Bronchial epithelial cell (primary cell): ENCODE results near the gene ZNF722. TPM values are rescaled to one million over a fixed set of nuclear protein-coding genes. Genes with fewer than 3 reads are reported as not detected.

Experiments
- DNase-seq: peaks from one replicate; pipeline ENCODE4 v3.0.0-alpha.2; 2010; ENCODE audit warnings: low read depth
- FAIRE-seq: peaks from 2 replicates; lab custom pipeline; 2011; peaks lifted over from hg19 to GRCh38; lab: Jason Lieb, UNC
- H3K27me3 ChIP-seq: 2 replicates; pipeline ENCODE4 v1.5.1; 2011; ENCODE audit warnings: low read length; ENCODE audit not compliant: control insufficient read depth, insufficient read depth
- H3K36me3 ChIP-seq: 2 replicates; pipeline ENCODE4 v1.5.1; 2011; ENCODE audit warnings: low read length; ENCODE audit not compliant: control insufficient read depth, insufficient read depth
- H3K4me3 ChIP-seq: 2 replicates; pipeline ENCODE4 v1.5.1; 2011; ENCODE audit warnings: mild to moderate bottlenecking, low read depth, low read length, control low read depth
- CTCF ChIP-seq: IDR thresholded peaks from 2 replicates; pipeline ENCODE4 v1.5.1; 2011; ENCODE audit warnings: mild to moderate bottlenecking, moderate library complexity, low read length, control low read depth, inconsistent platforms; ENCODE audit not compliant: insufficient read depth, severe bottlenecking
- total RNA-seq: library from RNA; depleted of rRNA; stranded (reverse); fragments of >200 nt; gene quantifications from 2 replicates; pipeline ENCODE4 v1.2.1, GENCODE V29; 2014

The ZNF722 gene
- total RNA-seq, 1 donor from 2014 or later: not detected

- Histone ChIP-seq H3K36me3 (no peaks in the 10 kb centered on the region), H3K27me3 (no peaks in the 10 kb centered on the region), H3K4me3 (no peak within 1 kb of the TSS)
- no peak for TF ChIP-seq CTCF
- FAIRE-seq (no peak), DNase-seq (peak; percentile 0)
These were observed 46.8 kb downstream of the ZNF722 start, which contains the start of gene ZNF727 for GRCh38 chr7:64045301-64046040. ZNF727 (plus strand) TSS chr7:64045434; CDS start chr7:64045622, 188 bp downstream.

GRCh38 chr7:64046041-64046389 lies 47.4 kb downstream of the ZNF722 start:
- no peaks in the 10 kb centered on the region for H3K27me3 ChIP-seq
- no peak for FAIRE-seq
- H3K36me3 ChIP-seq: no peaks in the 10 kb centered on the region
- no peak for DNase-seq
- no peak overlapping the region for H3K4me3 ChIP-seq
- no peak for TF ChIP-seq CTCF

Other genes with a start within 250 kb of the ZNF722 start
- 0.53 and 2.0 TPM in 2 replicates for gene ZNF727, start 46.6 kb downstream of the ZNF722 start, total RNA-seq
- gene ZNF735, start 208.4 kb downstream of the ZNF722 start, total RNA-seq: not detected in 2 replicates
- gene ZNF679, start 229.6 kb downstream of the ZNF722 start, total RNA-seq: not detected in 2 replicates